Panc1 (cell line): ENCODE data around the gene CTTNBP2.

Experiments
- POLR2AphosphoS5 ChIP-seq: IDR thresholded peaks from 2 replicates; pipeline ENCODE4 v1.6.1; 2012; ENCODE audit warnings: mild to moderate bottlenecking, low read depth, low read length, moderate library complexity
- SIN3A ChIP-seq: IDR thresholded peaks from 2 replicates; pipeline ENCODE4 v1.6.1; 2012; ENCODE audit warnings: low read depth, mild to moderate bottlenecking, low read length, moderate library complexity, borderline replicate concordance; ENCODE audit not compliant: insufficient read depth
- TCF7L2 ChIP-seq: IDR thresholded peaks from 2 replicates; pipeline ENCODE4 v1.6.1; 2011; ENCODE audit warnings: mild to moderate bottlenecking, low read depth, low read length, inconsistent platforms
- TF ChIP-seq, protein P1 (sequence below): fragments of 450-650 bp; IDR thresholded peaks from 2 replicates; pipeline ENCODE4 v1.5.1; 2017; ENCODE audit warnings: mild to moderate bottlenecking
- TF ChIP-seq, protein P2 (sequence below), 2 experiments: IDR thresholded peaks; 2 replicates each; pipeline ENCODE4 v1.6.1; 2011 to 2012; ENCODE audit warnings: low read depth in 2 of 2, control low read depth in 1 of 2, low read length in 1 of 2, mild to moderate bottlenecking in 1 of 2, moderate library complexity in 1 of 2; ENCODE audit not compliant: insufficient read depth in 1 of 2

DNA sequence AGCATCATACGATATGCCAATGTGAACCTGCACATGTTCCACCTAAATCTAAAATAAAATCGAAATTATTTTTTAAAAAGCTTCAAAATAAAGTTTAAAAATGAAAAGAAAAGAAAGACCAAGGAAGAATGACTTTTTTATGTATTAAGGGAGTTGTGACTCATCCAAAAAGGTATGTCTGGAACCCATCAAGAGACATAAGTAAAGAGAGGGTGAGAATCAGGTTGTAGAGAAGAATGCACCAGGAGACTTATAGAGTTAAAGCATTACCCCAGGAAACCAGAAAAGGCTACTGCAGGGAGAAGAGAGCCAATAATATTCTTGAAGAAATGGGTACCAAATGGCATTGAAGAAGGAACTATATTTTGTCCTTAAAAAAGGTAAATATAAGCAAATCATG, 69.8 kb downstream of the CTTNBP2 start:
- TF ChIP-seq, protein P1, sequence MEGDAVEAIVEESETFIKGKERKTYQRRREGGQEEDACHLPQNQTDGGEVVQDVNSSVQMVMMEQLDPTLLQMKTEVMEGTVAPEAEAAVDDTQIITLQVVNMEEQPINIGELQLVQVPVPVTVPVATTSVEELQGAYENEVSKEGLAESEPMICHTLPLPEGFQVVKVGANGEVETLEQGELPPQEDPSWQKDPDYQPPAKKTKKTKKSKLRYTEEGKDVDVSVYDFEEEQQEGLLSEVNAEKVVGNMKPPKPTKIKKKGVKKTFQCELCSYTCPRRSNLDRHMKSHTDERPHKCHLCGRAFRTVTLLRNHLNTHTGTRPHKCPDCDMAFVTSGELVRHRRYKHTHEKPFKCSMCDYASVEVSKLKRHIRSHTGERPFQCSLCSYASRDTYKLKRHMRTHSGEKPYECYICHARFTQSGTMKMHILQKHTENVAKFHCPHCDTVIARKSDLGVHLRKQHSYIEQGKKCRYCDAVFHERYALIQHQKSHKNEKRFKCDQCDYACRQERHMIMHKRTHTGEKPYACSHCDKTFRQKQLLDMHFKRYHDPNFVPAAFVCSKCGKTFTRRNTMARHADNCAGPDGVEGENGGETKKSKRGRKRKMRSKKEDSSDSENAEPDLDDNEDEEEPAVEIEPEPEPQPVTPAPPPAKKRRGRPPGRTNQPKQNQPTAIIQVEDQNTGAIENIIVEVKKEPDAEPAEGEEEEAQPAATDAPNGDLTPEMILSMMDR: no peak
- TF ChIP-seq, protein P2, sequence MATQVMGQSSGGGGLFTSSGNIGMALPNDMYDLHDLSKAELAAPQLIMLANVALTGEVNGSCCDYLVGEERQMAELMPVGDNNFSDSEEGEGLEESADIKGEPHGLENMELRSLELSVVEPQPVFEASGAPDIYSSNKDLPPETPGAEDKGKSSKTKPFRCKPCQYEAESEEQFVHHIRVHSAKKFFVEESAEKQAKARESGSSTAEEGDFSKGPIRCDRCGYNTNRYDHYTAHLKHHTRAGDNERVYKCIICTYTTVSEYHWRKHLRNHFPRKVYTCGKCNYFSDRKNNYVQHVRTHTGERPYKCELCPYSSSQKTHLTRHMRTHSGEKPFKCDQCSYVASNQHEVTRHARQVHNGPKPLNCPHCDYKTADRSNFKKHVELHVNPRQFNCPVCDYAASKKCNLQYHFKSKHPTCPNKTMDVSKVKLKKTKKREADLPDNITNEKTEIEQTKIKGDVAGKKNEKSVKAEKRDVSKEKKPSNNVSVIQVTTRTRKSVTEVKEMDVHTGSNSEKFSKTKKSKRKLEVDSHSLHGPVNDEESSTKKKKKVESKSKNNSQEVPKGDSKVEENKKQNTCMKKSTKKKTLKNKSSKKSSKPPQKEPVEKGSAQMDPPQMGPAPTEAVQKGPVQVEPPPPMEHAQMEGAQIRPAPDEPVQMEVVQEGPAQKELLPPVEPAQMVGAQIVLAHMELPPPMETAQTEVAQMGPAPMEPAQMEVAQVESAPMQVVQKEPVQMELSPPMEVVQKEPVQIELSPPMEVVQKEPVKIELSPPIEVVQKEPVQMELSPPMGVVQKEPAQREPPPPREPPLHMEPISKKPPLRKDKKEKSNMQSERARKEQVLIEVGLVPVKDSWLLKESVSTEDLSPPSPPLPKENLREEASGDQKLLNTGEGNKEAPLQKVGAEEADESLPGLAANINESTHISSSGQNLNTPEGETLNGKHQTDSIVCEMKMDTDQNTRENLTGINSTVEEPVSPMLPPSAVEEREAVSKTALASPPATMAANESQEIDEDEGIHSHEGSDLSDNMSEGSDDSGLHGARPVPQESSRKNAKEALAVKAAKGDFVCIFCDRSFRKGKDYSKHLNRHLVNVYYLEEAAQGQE (IDR thresholded peaks at IDR 0.05; ENCODE audit: insufficient read depth in 1 of 2, low read depth in 2 of 2, low read length in 1 of 2): no peak
- TF ChIP-seq POLR2AphosphoS5: no peak
- no peak for TF ChIP-seq SIN3A
- TF ChIP-seq TCF7L2: no peak
